GM12864 (cell line): ENCODE data around the gene SRGAP2C.
"Not testable (repeated sequence)": the region's sequence is repeated elsewhere in the genome, so short reads cannot be mapped to it uniquely, and the experiment has no call there.

Experiments used
- DNase-seq: peaks from one replicate; pipeline ENCODE4 v3.0.0-alpha.2; 2011; ENCODE audit warnings: low read depth
- H3K4me3 ChIP-seq: 2 replicates; pipeline ENCODE4 v1.5.1; 2011; ENCODE audit warnings: mild to moderate bottlenecking, low read depth, low read length, control low read depth
- TF ChIP-seq, protein P1 (sequence below): IDR thresholded peaks from 2 replicates; pipeline ENCODE4 v1.5.1; 2011; ENCODE audit warnings: low read depth, mild to moderate bottlenecking, moderate library complexity, low read length, control low read depth, inconsistent platforms; ENCODE audit errors: missing control alignments

The SRGAP2C gene

DNA sequence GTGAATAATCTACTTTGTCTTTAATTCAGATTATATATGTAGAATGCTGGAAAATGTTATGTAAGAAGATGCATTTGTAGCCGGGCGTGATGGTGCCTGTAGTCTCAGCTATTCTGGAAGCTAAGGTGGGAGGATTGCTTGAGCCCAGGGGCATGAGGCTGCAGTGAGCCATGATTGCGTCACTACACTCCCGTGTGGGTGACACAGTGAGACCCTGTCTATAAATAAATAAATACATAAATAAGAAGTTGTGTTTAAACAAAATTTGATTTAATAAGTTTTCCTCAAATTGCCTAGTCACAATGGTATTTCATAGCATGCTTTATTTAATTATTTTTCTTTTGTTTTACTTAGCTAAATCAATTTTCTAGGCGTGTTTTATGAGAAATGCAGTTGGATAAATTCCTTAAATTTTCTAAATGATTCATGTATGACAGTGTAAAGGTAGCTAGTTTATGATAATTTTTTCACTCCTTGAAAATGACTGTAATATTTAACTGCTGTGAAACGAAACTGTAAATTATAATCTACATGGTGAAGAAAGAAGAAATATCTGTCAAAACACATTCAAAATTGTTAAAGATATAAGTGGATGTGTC, 232.6 kb downstream of the SRGAP2C start:
- no peak overlapping the region for H3K4me3 ChIP-seq
- no peak for DNase-seq
- TF ChIP-seq, protein P1, sequence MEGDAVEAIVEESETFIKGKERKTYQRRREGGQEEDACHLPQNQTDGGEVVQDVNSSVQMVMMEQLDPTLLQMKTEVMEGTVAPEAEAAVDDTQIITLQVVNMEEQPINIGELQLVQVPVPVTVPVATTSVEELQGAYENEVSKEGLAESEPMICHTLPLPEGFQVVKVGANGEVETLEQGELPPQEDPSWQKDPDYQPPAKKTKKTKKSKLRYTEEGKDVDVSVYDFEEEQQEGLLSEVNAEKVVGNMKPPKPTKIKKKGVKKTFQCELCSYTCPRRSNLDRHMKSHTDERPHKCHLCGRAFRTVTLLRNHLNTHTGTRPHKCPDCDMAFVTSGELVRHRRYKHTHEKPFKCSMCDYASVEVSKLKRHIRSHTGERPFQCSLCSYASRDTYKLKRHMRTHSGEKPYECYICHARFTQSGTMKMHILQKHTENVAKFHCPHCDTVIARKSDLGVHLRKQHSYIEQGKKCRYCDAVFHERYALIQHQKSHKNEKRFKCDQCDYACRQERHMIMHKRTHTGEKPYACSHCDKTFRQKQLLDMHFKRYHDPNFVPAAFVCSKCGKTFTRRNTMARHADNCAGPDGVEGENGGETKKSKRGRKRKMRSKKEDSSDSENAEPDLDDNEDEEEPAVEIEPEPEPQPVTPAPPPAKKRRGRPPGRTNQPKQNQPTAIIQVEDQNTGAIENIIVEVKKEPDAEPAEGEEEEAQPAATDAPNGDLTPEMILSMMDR = no peak

DNA sequence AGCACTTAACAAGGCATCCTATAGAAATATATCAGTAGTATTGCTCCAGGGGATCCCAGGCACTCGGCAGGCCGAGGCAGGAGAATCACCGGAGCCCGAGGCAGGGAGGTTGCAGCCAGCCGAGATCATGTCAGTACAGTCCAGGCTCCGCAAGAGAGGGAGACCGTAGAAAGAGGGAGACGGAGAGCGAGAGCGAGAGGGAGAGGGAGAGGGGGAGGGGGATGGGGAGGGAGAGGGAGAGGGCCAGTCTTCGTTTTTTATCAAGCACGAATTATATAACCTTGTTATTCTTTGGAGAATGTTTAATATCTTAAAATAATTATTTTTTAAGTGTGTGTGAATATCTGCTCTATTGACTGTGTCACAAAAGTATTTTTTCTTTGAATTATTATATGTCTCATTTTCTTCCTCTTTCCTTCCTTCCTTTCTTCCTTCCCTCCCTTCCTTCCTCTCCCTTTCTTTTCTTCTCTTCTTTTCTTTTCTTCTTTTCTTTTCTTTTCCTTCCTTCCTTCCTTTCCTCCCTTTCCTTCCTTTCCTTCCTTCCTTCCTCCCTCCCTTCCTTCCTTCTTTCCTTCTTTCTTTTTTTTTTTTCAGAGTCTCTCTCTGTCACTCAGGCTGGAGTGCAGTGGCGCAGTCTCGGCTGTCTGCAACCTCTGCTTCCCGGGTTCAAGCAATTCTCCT, 233.7 kb downstream of the SRGAP2C start:
- no peak overlapping the region for H3K4me3 ChIP-seq
- no peak for DNase-seq
- TF ChIP-seq, protein P1 = no peak

DNA sequence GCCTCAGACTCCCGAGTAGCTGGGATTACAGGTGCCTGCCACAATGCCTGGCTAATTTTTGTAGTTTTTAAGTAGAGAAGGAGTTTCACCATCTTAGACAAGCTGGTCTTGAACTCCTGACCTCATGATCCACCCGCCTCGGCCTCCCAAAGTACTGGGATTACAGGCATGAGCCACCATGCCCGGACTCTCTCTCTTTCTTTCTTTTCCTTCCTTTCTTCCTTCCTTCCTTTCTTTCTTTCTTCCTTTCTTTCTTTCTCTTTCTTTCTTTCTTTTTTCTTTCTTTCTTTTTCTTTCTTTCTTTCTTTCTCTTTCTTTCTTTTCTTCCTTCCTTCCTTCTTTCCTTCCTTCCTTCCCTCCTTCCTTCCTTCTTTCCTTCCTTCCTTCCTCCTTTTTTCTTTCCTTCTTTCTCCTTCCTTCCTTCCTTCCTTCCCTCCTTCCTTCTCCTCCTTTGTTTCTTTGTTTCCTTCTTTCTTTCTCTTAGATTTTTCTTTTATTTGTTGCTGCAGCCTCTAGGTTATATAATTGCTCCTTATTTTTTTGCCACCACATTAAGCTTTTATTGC, 234.4 kb downstream of the SRGAP2C start:
- not testable (repeated sequence) for H3K4me3 ChIP-seq, DNase-seq

DNA sequence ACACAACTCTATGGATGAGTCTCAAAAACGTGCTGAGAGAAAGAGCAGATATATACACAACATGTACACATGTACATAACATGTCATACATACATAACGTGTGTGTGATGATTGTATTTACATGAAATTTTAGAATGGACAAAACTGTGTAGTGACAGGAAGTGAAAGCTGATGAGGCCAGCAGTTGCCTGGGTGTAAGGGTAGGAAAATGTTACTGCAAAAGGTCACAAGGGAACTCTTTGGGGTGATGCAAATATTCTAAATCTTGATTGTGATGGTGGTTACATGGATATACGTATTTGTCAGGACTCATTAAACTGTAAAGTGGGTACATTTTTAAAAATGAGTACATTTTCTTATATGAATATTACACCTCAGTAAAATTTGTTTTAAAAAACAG, 236.7 kb downstream of the SRGAP2C start:
- H3K4me3 ChIP-seq, DNase-seq: not testable (repeated sequence)

DNA sequence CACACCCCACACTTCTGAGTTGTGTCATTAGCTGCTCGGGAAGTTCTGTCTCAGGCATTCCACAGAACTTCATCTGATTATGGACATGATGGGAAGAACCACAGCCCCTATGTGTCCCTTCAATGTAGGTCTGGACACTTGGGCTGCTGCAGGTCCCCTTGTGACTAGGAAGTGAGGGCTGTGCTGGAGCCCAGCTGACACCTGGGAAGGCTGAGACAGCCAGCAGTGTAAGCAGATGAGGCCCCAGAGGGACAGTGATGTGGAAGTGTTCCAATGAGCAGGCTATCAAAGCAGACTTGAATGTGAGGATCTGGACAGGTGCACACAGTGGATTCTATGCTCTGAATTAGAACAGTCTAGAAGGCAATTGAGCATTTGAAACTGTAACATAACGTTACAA, 239.2 kb downstream of the SRGAP2C start:
- not testable (repeated sequence) for H3K4me3 ChIP-seq, DNase-seq

DNA sequence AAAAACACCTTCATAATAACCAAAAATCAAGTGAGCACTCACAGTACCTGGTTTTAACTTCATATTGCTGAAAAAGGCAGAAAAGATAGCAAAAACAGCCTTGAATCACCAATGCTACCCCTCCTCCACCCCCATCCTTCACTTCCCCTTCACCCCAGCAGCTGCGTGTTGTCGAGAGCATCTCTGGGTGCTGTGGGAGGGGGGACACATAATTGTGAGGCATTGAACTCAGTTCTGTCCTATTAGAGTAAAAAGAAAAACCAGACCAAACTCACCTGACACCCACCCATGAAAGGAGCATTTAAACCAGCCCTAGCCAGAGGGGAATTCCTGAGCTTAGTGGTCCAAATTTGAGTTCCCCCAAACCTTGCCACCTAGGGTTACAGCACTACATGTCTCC, 248.7 kb downstream of the SRGAP2C start:
- not testable (repeated sequence) for H3K4me3 ChIP-seq

DNA sequence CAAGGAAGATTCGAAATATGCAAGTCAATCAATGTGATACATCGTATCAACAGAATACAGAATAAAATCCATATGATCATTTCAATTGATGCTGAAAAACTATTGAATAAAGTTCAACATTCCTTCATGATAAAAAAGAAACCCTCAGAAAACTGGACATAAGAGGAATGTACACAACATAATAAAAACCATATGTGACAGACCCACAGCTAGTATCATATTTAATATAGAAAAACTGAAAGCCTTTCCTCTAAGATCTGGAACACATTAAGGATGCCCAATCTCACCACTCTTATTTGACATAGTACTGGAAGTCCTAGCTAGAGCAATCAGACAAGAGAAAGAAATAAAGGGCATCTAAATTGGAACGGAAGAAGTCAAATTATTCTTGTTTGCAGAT, 254.1 kb downstream of the SRGAP2C start:
- DNase-seq, H3K4me3 ChIP-seq: not testable (repeated sequence)

More for the DNA sequence above, 248.7 kb downstream of the SRGAP2C start:
- not testable (repeated sequence) for DNase-seq

DNA sequence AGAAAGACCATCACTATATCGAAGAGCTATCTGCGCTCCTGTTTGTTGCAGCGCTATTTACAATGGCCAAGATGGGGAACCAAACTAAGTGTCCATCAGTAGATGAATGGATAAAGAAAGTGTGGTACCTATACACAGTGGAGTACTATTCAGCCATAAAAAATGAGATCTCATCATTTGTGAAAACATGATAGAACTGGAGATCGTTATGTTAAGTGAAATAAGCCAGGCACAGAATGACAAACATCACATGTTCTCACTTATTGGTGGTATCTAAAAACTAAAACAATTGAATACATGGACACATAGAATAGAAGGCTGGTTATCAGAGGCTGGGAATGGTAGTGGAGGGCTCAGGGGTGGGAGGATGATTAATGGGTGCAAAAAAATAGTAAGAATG, 256.2 kb downstream of the SRGAP2C start:
- TF ChIP-seq, protein P1 = no peak
- no peak for DNase-seq
- no peak overlapping the region for H3K4me3 ChIP-seq
